Parathyroid adenoma (tissue), 2 donors: ENCODE results near the gene GALNT4.

ENCODE experiments used
- H2AFZ ChIP-seq: fragments of 300-600 bp; sonication (generic); one replicate; pipeline ENCODE4 v1.7.0; 2017; ENCODE audit warnings: antibody characterized with exemption, mild to moderate bottlenecking
- H3K27ac ChIP-seq: fragments of 300-600 bp; sonication (generic); one replicate; pipeline ENCODE4 v1.7.0; 2017
- H3K27me3 ChIP-seq: fragments of 300-600 bp; sonication (generic); one replicate; pipeline ENCODE4 v1.7.0; 2017; ENCODE audit warnings: low read length; ENCODE audit not compliant: control insufficient read depth, insufficient read depth
- H3K36me3 ChIP-seq: fragments of 300-600 bp; sonication (generic); one replicate; pipeline ENCODE4 v1.7.0; 2017; ENCODE audit warnings: low read length; ENCODE audit not compliant: control insufficient read depth, insufficient read depth
- H3K4me1 ChIP-seq: fragments of 300-600 bp; sonication (generic); one replicate; pipeline ENCODE4 v1.7.0; 2017; ENCODE audit warnings: control low read depth
- H3K4me2 ChIP-seq: fragments of 300-600 bp; sonication (generic); one replicate; pipeline ENCODE4 v1.7.0; 2017; ENCODE audit warnings: low read length
- H3K4me3 ChIP-seq: fragments of 300-600 bp; sonication (generic); one replicate; pipeline ENCODE4 v1.7.0; 2017; ENCODE audit warnings: low read depth, low read length
- H3K79me2 ChIP-seq: fragments of 300-600 bp; sonication (generic); one replicate; pipeline ENCODE4 v1.7.0; 2017; ENCODE audit warnings: control low read depth
- H3K9ac ChIP-seq: fragments of 300-600 bp; sonication (generic); one replicate; pipeline ENCODE4 v1.7.0; 2017; ENCODE audit warnings: mild to moderate bottlenecking
- H3K9me3 ChIP-seq: fragments of 300-600 bp; sonication (generic); one replicate; pipeline ENCODE4 v1.7.0; 2017; ENCODE audit warnings: low read length; ENCODE audit not compliant: control insufficient read depth
- TF ChIP-seq, protein P1 (sequence below): fragments of 300-600 bp; sonication (generic); IDR thresholded peaks from one replicate; pipeline ENCODE4 v1.7.0; 2017; ENCODE audit warnings: antibody characterized with exemption, mild to moderate bottlenecking
- donor health status: primary hyperparathyroidism.

Gene GALNT4

DNA sequence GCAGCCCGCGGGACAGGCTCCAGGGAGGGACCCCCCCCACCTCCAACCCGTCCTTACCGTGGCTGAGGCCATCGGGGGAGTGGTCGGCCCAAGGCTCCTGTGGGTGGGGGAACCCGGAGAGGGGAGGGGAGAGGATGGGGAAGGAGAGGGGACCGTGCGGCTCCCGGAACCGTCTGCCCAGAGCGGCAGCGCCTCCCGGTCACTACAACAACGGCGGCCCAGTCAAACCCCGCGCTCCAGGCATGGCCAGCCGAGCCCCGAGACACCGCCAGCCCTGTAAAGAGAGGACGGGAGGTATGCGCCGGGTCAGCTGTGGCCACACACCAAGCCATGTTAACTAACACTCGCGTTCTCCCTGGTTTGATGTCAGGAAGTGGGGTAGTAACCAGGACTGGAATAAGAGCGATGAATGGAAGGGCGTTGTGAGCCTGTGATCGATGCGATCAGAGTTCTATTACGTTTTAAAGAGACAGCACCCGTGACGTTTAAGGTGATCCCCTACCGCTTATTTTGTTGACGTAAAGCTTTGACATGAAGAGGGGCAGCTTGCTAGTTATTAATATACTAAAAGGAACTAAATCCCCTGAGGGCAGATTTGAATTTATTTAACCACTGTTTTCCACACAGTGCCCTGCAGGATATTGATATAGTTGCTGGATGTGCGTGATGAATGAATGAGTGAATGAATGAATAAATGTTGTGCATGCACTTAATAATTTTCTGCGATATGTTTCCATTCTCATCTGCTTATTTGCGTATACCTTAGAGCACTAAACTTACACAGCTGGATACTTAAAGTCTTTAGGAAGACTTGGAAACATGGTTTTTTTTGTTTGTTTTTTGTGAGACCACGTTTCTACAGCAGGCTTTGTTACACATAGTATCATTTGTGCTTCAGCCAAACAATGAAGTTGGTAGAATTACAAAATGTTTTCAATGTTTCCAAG lies 1.5 kb upstream of the GALNT4 start, which contains the start of gene POC1B:
Gene POC1B (minus strand): TSS at position 224 of the 947 bp plus-strand sequence. CDS start 152 bp downstream, at position 72.
- Histone ChIP-seq H3K9me3 (no peaks in the 10 kb centered on the region), H3K27me3 (no peaks in the 10 kb centered on the region), H3K36me3 (no peaks in the 10 kb centered on the region), H3K4me1 (peaks cover 7% of the 10 kb centered on the region), H3K27ac (peak within 1 kb of the TSS; percentile 87), H3K4me2 (peak within 1 kb of the TSS; percentile 94), H3K9ac (peak within 1 kb of the TSS; percentile 64), H3K4me3 (peak within 1 kb of the TSS; percentile 78), H2AFZ (peak within 1 kb of the TSS; percentile 97), H3K79me2 (peaks cover 29% of the 10 kb centered on the region)
- TF ChIP-seq, protein P1, sequence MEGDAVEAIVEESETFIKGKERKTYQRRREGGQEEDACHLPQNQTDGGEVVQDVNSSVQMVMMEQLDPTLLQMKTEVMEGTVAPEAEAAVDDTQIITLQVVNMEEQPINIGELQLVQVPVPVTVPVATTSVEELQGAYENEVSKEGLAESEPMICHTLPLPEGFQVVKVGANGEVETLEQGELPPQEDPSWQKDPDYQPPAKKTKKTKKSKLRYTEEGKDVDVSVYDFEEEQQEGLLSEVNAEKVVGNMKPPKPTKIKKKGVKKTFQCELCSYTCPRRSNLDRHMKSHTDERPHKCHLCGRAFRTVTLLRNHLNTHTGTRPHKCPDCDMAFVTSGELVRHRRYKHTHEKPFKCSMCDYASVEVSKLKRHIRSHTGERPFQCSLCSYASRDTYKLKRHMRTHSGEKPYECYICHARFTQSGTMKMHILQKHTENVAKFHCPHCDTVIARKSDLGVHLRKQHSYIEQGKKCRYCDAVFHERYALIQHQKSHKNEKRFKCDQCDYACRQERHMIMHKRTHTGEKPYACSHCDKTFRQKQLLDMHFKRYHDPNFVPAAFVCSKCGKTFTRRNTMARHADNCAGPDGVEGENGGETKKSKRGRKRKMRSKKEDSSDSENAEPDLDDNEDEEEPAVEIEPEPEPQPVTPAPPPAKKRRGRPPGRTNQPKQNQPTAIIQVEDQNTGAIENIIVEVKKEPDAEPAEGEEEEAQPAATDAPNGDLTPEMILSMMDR: no peak

GRCh38 chr12:89525305-89525823 lies 768 bp upstream of the GALNT4 start:
- H3K9me3 ChIP-seq: no peaks in the 10 kb centered on the region
- peak overlapping the region; percentile 87 for H3K27ac ChIP-seq
- H3K79me2 ChIP-seq: peaks cover 22% of the 10 kb centered on the region
- H2AFZ ChIP-seq: peak overlapping the region; percentile 97
- peak overlapping the region; percentile 64 for H3K9ac ChIP-seq
- H3K4me3 ChIP-seq: peak overlapping the region; percentile 78
- no peaks in the 10 kb centered on the region for H3K36me3 ChIP-seq
- peaks cover 7% of the 10 kb centered on the region for H3K4me1 ChIP-seq
- H3K4me2 ChIP-seq: peak overlapping the region; percentile 94
- TF ChIP-seq, protein P1: no peak
- no peaks in the 10 kb centered on the region for H3K27me3 ChIP-seq

DNA sequence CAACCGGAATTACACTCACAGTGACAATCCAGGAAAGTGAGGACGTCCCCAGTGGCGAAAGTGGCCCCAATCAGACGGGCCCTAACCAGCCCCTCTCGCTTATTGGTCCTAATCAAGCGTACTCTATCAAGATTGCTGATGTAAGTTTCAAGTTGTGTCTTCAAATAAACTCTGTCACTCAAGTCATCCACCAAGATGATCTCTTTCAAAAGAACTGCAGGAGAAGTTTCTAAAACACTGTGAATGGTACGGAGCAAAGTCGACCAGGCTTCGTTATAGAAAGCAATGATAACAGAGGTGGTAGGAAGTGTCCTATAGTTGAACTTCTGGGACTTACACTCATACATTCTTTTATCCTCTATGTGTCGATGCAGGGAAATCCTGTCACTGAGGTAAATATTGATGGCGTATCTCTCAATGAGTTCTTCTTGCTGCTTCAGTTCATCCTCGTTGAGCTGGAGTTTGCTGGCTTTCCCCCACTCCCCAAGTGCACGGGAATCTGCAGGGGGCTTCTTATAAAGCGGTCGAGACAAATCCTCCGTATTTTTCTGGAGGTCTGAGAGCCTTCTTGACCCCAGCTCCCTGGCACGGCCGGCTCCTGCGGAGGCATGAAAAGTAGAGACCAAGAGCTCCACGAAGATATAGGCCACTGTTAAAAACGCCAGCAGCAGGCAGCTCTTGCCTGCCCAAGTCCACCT lies 604 bp downstream of the GALNT4 start:
- peak overlapping the region; percentile 94 for H3K4me2 ChIP-seq
- TF ChIP-seq, protein P1: no peak
- no peaks in the 10 kb centered on the region for H3K27me3 ChIP-seq
- no peaks in the 10 kb centered on the region for H3K36me3 ChIP-seq
- peaks cover 7% of the 10 kb centered on the region for H3K4me1 ChIP-seq
- peak overlapping the region; percentile 87 for H3K27ac ChIP-seq
- H2AFZ ChIP-seq: peak overlapping the region; percentile 97
- peak overlapping the region; percentile 78 for H3K4me3 ChIP-seq
- H3K9me3 ChIP-seq: no peaks in the 10 kb centered on the region
- H3K9ac ChIP-seq: peak overlapping the region; percentile 64
- peaks cover 21% of the 10 kb centered on the region for H3K79me2 ChIP-seq

GRCh38 chr12:89523393-89523792 lies 1.2 kb downstream of the GALNT4 start:
- no peaks in the 10 kb centered on the region for H3K27me3 ChIP-seq
- TF ChIP-seq, protein P1: no peak

More at GRCh38 chr12:89523393-89523792, 1.2 kb downstream of the GALNT4 start:
- H3K4me2 ChIP-seq: peak overlapping the region; percentile 94
- peaks cover 21% of the 10 kb centered on the region for H3K79me2 ChIP-seq
- no peak overlapping the region for H2AFZ ChIP-seq
- H3K4me1 ChIP-seq: peaks cover 7% of the 10 kb centered on the region
- H3K27ac ChIP-seq: no peak overlapping the region
- H3K9me3 ChIP-seq: no peaks in the 10 kb centered on the region
- no peaks in the 10 kb centered on the region for H3K36me3 ChIP-seq
- no peak overlapping the region for H3K4me3 ChIP-seq
- no peak overlapping the region for H3K9ac ChIP-seq
